SK-N-SH (cell line): ENCODE results near the gene OTOG. TPM values are rescaled to one million over a fixed set of nuclear protein-coding genes. Genes with fewer than 3 reads are reported as not detected.

Experiments
- CTCF ChIA-PET: fragments of 300-600, 350-600 bp; formaldehyde crosslinking; extraction: SDS; loops from one replicate; lab custom pipeline; 2021; lab: Yijun Ruan, JAX
- POLR2A ChIA-PET: fragments of 350-600 bp; sonication (Branson Sonifier 250); formaldehyde crosslinking; extraction: SDS; loops from one replicate; lab custom pipeline; 2020; ENCODE audit warnings: antibody characterized with exemption, inconsistent platforms; lab: Yijun Ruan, JAX
- DNase-seq: peaks from one replicate; pipeline ENCODE4 v3.0.0; 2012
- H2AFZ ChIP-seq: fragments of 200-600 bp; sonication (generic); 2 replicates; pipeline ENCODE4 v1.8.1; 2016; ENCODE audit warnings: antibody characterized with exemption, mild to moderate bottlenecking, low read depth
- H3F3A ChIP-seq: fragments of 200-600 bp; sonication (generic); replicated peaks from 2 replicates; pipeline ENCODE3; 2016; ENCODE audit warnings: antibody characterized with exemption, mild to moderate bottlenecking; ENCODE audit not compliant: insufficient read depth
- H3K27ac ChIP-seq, 2 experiments: fragments of 200-500 bp in 1 of 2; fragments of 200-600 bp in 1 of 2; sonication (Bioruptor generic) in 1 of 2; sonication (generic), shearing (Covaris generic) in 1 of 2; 2 replicates each; pipeline versions ENCODE4 v1.5.1 to v1.6.1; 2014 to 2016; ENCODE audit warnings: low read depth in 2 of 2, inconsistent platforms in 1 of 2, low read length in 1 of 2, mild to moderate bottlenecking in 1 of 2, mixed read lengths in 1 of 2
- H3K27me3 ChIP-seq: fragments of 200-600 bp; sonication (generic), shearing (Covaris generic); 2 replicates; pipeline ENCODE4 v1.6.1; 2016; ENCODE audit warnings: mixed run types; ENCODE audit not compliant: insufficient read depth
- H3K36me3 ChIP-seq, 2 experiments: fragments of 200-500 bp in 1 of 2; fragments of 200-600 bp in 1 of 2; sonication (Bioruptor generic) in 1 of 2; sonication (generic) in 1 of 2; replicated peaks in 1 of 2; 2 replicates each; pipeline versions ENCODE3 to v1.5.1; 2014 to 2016; ENCODE audit warnings: low read length in 1 of 2, mild to moderate bottlenecking in 1 of 2; ENCODE audit not compliant: insufficient read depth in 2 of 2, control insufficient read depth in 1 of 2
- H3K4me1 ChIP-seq, 2 experiments: fragments of 200-500 bp in 1 of 2; fragments of 200-600 bp in 1 of 2; sonication (Bioruptor generic) in 1 of 2; sonication (generic), shearing (Covaris generic) in 1 of 2; 2 replicates each; pipeline versions ENCODE4 v1.5.1 to v1.6.1; 2014 to 2016; ENCODE audit warnings: low read depth in 1 of 2, low read length in 1 of 2, mixed run types in 1 of 2; ENCODE audit not compliant: insufficient read depth in 2 of 2, control insufficient read depth in 1 of 2
- H3K4me2 ChIP-seq: fragments of 200-600 bp; sonication (generic), shearing (Covaris generic); 2 replicates; pipeline ENCODE4 v1.6.1; 2017; ENCODE audit warnings: mixed run types
- H3K4me3 ChIP-seq, 2 experiments: fragments of 200-500 bp in 1 of 2; fragments of 200-600 bp in 1 of 2; sonication (Bioruptor generic) in 1 of 2; sonication (generic), shearing (Covaris generic) in 1 of 2; 2 replicates each; pipeline versions ENCODE4 v1.5.1 to v1.8.1; 2014 to 2016; ENCODE audit warnings: low read depth in 2 of 2, inconsistent platforms in 1 of 2, low read length in 1 of 2, mild to moderate bottlenecking in 1 of 2, mixed read lengths in 1 of 2, moderate library complexity in 1 of 2
- H3K79me2 ChIP-seq: fragments of 200-600 bp; sonication (generic); 2 replicates; pipeline ENCODE4 v1.8.1; 2017; ENCODE audit warnings: mild to moderate bottlenecking; ENCODE audit not compliant: insufficient read depth
- H3K9ac ChIP-seq: fragments of 200-600 bp; sonication (generic); 2 replicates; pipeline ENCODE4 v1.6.1; 2017; ENCODE audit warnings: mixed run types
- H3K9me2 ChIP-seq: fragments of 200-600 bp; sonication (generic); 2 replicates; pipeline ENCODE4 v1.6.1; 2017; ENCODE audit warnings: mixed run types
- H3K9me3 ChIP-seq: fragments of 200-600 bp; sonication (generic); 2 replicates; pipeline ENCODE4 v1.6.1; 2017; ENCODE audit warnings: mixed run types, mild to moderate bottlenecking, moderate library complexity
- H4K20me1 ChIP-seq: fragments of 200-600 bp; sonication (generic); 2 replicates; pipeline ENCODE4 v1.6.1; 2017; ENCODE audit warnings: mild to moderate bottlenecking, mixed run types; ENCODE audit not compliant: insufficient read depth
- CHD2 ChIP-seq: fragments of 150-350 bp; IDR thresholded peaks from 2 replicates; pipeline ENCODE4 v1.6.1; 2018; ENCODE audit warnings: low read length; ENCODE audit not compliant: partially characterized antibody
- CTCF ChIP-seq: fragments of 200-600 bp; sonication (generic); IDR thresholded peaks from 2 replicates; pipeline ENCODE4 v1.6.1; 2017; ENCODE audit warnings: antibody characterized with exemption, mild to moderate bottlenecking, moderate library complexity
- ELF1 ChIP-seq: IDR thresholded peaks from 2 replicates; pipeline ENCODE4 v1.4.0; 2012
- EP300 ChIP-seq, 2 experiments: IDR thresholded peaks; 2 replicates each; pipeline versions ENCODE4 v1.4.0 to v1.6.1; 2012; ENCODE audit warnings: borderline replicate concordance in 1 of 2, low read depth in 1 of 2, low read length in 1 of 2
- FOXM1 ChIP-seq: IDR thresholded peaks from 2 replicates; pipeline ENCODE4 v1.4.0; 2012; ENCODE audit warnings: low read depth, mild to moderate bottlenecking
- GATA2 ChIP-seq: sonication (generic); formaldehyde crosslinking; IDR thresholded peaks from 2 replicates; pipeline ENCODE4 v1.5.0; 2020; ENCODE audit warnings: mild to moderate bottlenecking, missing genetic modification reagents
- JUND ChIP-seq: IDR thresholded peaks from 2 replicates; pipeline ENCODE4 v1.4.0; 2012
- NFIC ChIP-seq: IDR thresholded peaks from 2 replicates; pipeline ENCODE4 v1.4.0; 2012; ENCODE audit warnings: borderline replicate concordance
- NRF1 ChIP-seq: IDR thresholded peaks from 2 replicates; pipeline ENCODE4 v1.6.1; 2012; ENCODE audit warnings: low read depth, mild to moderate bottlenecking, low read length
- RCOR1 ChIP-seq: fragments of 150-350 bp; IDR thresholded peaks from 2 replicates; pipeline ENCODE4 v1.6.1; 2017; ENCODE audit warnings: antibody characterized with exemption, low read length
- RFX5 ChIP-seq: IDR thresholded peaks from 2 replicates; pipeline ENCODE4 v1.6.1; 2012; ENCODE audit warnings: mild to moderate bottlenecking, improper control_type of control experiment, low read length
- RXRA ChIP-seq: IDR thresholded peaks from 2 replicates; pipeline ENCODE4 v1.4.0; 2012; ENCODE audit warnings: low read depth, mild to moderate bottlenecking, borderline replicate concordance
- SIN3A ChIP-seq: IDR thresholded peaks from 2 replicates; pipeline ENCODE4 v1.6.1; 2012; ENCODE audit warnings: low read depth, mild to moderate bottlenecking, low read length, moderate library complexity, borderline replicate concordance
- SMC3 ChIP-seq: IDR thresholded peaks from 2 replicates; pipeline ENCODE4 v1.6.1; 2012; ENCODE audit warnings: low read depth, low read length, improper control_type of control experiment
- TAF1 ChIP-seq: IDR thresholded peaks from 2 replicates; pipeline ENCODE4 v1.6.1; 2012; ENCODE audit warnings: low read depth, mild to moderate bottlenecking, low read length, moderate library complexity, borderline replicate concordance
- TCF12 ChIP-seq: IDR thresholded peaks from 2 replicates; pipeline ENCODE4 v1.4.0; 2012
- USF1 ChIP-seq: IDR thresholded peaks from 2 replicates; pipeline ENCODE4 v1.4.0; 2012; ENCODE audit warnings: low read depth, borderline replicate concordance
- USF2 ChIP-seq: fragments of 150-350 bp; IDR thresholded peaks from 2 replicates; pipeline ENCODE4 v1.6.1; 2017; ENCODE audit warnings: antibody characterized with exemption, low read length, low read depth, borderline replicate concordance
- YY1 ChIP-seq: IDR thresholded peaks from 2 replicates; pipeline ENCODE4 v1.4.0; 2012; ENCODE audit warnings: low read depth, mild to moderate bottlenecking
- WGBS: methylation state at CpG from one replicate; pipeline ENCODE4 v1.1.6; 2017; ENCODE audit warnings: low lambda C conversion rate; 5-methylcytosine and 5-hydroxymethylcytosine counted together
- polyA plus RNA-seq, 3 experiments: library from polyadenylated mRNA; depleted of rRNA; stranded (reverse); fragments of >200 nt; gene quantifications; 2 replicates each; pipeline ENCODE4 v1.2.3, GENCODE V29; 2012
- TF ChIP-seq, protein P1 (sequence below): IDR thresholded peaks from 2 replicates; pipeline ENCODE4 v1.4.0; 2012; ENCODE audit warnings: low read depth
- TF ChIP-seq, protein P2 (sequence below): IDR thresholded peaks from 2 replicates; pipeline ENCODE4; 2012
- TF ChIP-seq, protein P3 (sequence below): IDR thresholded peaks from 2 replicates; pipeline ENCODE4 v1.4.0; 2012; ENCODE audit warnings: low read depth, borderline replicate concordance

The OTOG gene
- polyA plus RNA-seq, 1 of the 3 experiments (the other 2 are of a cell fraction) = not detected

DNA sequence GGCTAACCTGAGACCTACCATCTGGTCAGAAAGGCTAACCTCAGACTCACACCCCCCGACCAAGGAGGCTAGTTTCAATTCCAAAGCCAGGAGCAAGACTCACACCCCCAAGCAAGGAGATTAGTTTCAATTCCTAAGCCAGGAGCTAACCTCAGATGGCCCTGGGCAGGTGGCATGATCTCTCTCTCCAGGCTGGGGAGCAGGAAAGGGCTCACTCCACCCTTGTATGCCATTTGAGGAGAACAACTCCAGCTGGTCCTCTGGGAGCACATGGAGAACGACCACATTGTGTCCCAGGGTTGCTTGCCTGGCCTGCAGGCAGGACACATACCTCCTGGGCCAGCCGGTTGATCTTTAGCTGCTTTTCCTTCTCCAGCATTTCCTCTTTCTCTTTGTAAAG, 35.5 kb upstream of the OTOG start (continued):
- TF ChIP-seq CTCF = no peak
- TF ChIP-seq, protein P1, sequence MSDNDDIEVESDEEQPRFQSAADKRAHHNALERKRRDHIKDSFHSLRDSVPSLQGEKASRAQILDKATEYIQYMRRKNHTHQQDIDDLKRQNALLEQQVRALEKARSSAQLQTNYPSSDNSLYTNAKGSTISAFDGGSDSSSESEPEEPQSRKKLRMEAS = no peak
- TF ChIP-seq FOXM1 = no peak
- TF ChIP-seq, protein P2, sequence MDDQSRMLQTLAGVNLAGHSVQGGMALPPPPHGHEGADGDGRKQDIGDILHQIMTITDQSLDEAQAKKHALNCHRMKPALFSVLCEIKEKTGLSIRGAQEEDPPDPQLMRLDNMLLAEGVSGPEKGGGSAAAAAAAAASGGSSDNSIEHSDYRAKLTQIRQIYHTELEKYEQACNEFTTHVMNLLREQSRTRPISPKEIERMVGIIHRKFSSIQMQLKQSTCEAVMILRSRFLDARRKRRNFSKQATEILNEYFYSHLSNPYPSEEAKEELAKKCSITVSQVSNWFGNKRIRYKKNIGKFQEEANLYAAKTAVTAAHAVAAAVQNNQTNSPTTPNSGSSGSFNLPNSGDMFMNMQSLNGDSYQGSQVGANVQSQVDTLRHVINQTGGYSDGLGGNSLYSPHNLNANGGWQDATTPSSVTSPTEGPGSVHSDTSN = no peak
- no peak for TF ChIP-seq EP300 (IDR thresholded peaks at IDR 0.05; ENCODE audit: borderline replicate concordance in 1 of 2, low read depth in 1 of 2, low read length in 1 of 2)
- TF ChIP-seq GATA2 (CRISPR knock-in tag) = no peak
- TF ChIP-seq, protein P3, sequence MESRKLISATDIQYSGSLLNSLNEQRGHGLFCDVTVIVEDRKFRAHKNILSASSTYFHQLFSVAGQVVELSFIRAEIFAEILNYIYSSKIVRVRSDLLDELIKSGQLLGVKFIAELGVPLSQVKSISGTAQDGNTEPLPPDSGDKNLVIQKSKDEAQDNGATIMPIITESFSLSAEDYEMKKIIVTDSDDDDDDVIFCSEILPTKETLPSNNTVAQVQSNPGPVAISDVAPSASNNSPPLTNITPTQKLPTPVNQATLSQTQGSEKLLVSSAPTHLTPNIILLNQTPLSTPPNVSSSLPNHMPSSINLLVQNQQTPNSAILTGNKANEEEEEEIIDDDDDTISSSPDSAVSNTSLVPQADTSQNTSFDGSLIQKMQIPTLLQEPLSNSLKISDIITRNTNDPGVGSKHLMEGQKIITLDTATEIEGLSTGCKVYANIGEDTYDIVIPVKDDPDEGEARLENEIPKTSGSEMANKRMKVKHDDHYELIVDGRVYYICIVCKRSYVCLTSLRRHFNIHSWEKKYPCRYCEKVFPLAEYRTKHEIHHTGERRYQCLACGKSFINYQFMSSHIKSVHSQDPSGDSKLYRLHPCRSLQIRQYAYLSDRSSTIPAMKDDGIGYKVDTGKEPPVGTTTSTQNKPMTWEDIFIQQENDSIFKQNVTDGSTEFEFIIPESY = no peak
- no peak for TF ChIP-seq USF1
- no peak for TF ChIP-seq NFIC

- no peak overlapping the region for H3K4me2 ChIP-seq
- peaks cover 0 to 19% of the 10 kb centered on the region in 2 experiments; a peak in 2 of 4 replicates for H3K4me1 ChIP-seq
- H3K9me3 ChIP-seq = no peaks in the 10 kb centered on the region
- WGBS = 61% methylated on average over 2 of the region's 2 CpGs
- no peaks in the 10 kb centered on the region for H4K20me1 ChIP-seq
- H3K79me2 ChIP-seq = no peaks in the 10 kb centered on the region
- H3K36me3 ChIP-seq = no peaks in the 10 kb centered on the region
- H3K27me3 ChIP-seq = no peaks in the 10 kb centered on the region; the same call in 1 of the 2 replicates
- H3K9ac ChIP-seq = no peak overlapping the region
- ChIA-PET POLR2A (no interaction called here), CTCF (interaction anchor here (0.8 to 45.6 kb wide), 5 partner anchors 5 to 126 kb away, joined by 3 to 1101 read pairs (median 499); partner anchors contain the start of gene KCNJ11)
- no peak overlapping the region for H2AFZ ChIP-seq
- H3F3A ChIP-seq = no peaks in the 10 kb centered on the region
- no peaks in the 10 kb centered on the region for H3K9me2 ChIP-seq
- H3K4me3 ChIP-seq = no peak overlapping the region
- H3K27ac ChIP-seq = no peak overlapping the region
- DNase-seq = no peak
- TF ChIP-seq NRF1 (no peak), SMC3 (no peak), RXRA (no peak), SIN3A (no peak), TCF12 (no peak), TAF1 (no peak), RCOR1 (no peak), CTCF (no peak), ELF1 (no peak), CHD2 (no peak), YY1 (no peak), USF2 (no peak), GATA2 (CRISPR knock-in tag) (no peak), JUND (no peak), RFX5 (no peak), FOXM1 (no peak)
- TF ChIP-seq, protein P2 = no peak
These were observed 35.0 kb upstream of the OTOG start for GRCh38 chr11:17512101-17512500.
